Sciatic nerve (tissue), 2 donors: ENCODE results near the gene EVX1. TPM values are rescaled to one million over a fixed set of nuclear protein-coding genes. Genes with fewer than 3 reads are reported as not detected.

ENCODE experiments used
- ATAC-seq: fragments of 200-7000 bp; cut with Tn5 transposase; one replicate; pipeline ENCODE4 v1.9.1; 2020; ENCODE audit warnings: mild to moderate bottlenecking, moderate library complexity
- DNase-seq: peaks from one replicate; pipeline ENCODE4 v3.0.0-alpha.2; 2020; ENCODE audit warnings: low spot score
- intact Hi-C: fragments of 100-400 bp; cut with DNase I; formaldehyde crosslinking; loops from one replicate; pipeline ENCODE4 v1.14.2; 2022
- total RNA-seq: library from RNA; stranded (reverse); fragmentation: NEBNext Ultra II Directional; extraction: Animal tissue kit (Norgen Biotek cat#: 25700); gene quantifications from one replicate; pipeline ENCODE4 v1.2.1, GENCODE V29; 2021
- donor health status: DM: no; HTN: no; CAD: no.
- donor health status: DM: no; HTN: no; CAD: no.

The EVX1 gene
- total RNA-seq, 1 donor from 2014 or later, result not detected

GRCh38 chr7:27295236-27295635, 52.6 kb downstream of the EVX1 start:
- intact Hi-C loops, result no loop called here
- ATAC-seq (no peak), DNase-seq (no peak)

GRCh38 chr7:27297356-27297755, 54.8 kb downstream of the EVX1 start:
- intact Hi-C loops, result no loop called here
- ATAC-seq, result no peak
- no peak for DNase-seq

Other genes with a start within 250 kb of the EVX1 start
- gene HOXA1, start 146.8 kb upstream of the EVX1 start, total RNA-seq, result 0.98 TPM
- 3.9 TPM for gene HOXA2, start 140.1 kb upstream of the EVX1 start, total RNA-seq
- gene HOXA4, start 112.0 kb upstream of the EVX1 start, total RNA-seq, result 10.0 TPM
- gene HOXA5, start 99.1 kb upstream of the EVX1 start, total RNA-seq, result 20.1 TPM
- 15.8 TPM for gene HOXA6, start 95.0 kb upstream of the EVX1 start, total RNA-seq
- gene HOXA3, start 90.2 kb upstream of the EVX1 start, total RNA-seq, result 20.9 TPM
- 6.2 TPM for gene HOXA7, start 86.1 kb upstream of the EVX1 start, total RNA-seq
- gene HOXA9, start 77.3 kb upstream of the EVX1 start, total RNA-seq, result 7.1 TPM
- gene HOXA10, start 68.5 kb upstream of the EVX1 start, total RNA-seq, result 11.2 TPM
- gene HOXA11, start 57.6 kb upstream of the EVX1 start, total RNA-seq, result 1.3 TPM
- gene HOXA13, start 42.7 kb upstream of the EVX1 start, total RNA-seq, result 0.18 TPM